Stromal cell of bone marrow (primary cell): ENCODE results near the gene TMEM150A.
"Not testable (repeated sequence)": the region's sequence is repeated elsewhere in the genome, so short reads cannot be mapped to it uniquely, and the experiment has no call there.

Experiments used
- DNase-seq: peaks from one replicate; pipeline ENCODE4 v3.0.0-alpha.2; 2012; ENCODE audit warnings: low read depth

Gene TMEM150A

DNA sequence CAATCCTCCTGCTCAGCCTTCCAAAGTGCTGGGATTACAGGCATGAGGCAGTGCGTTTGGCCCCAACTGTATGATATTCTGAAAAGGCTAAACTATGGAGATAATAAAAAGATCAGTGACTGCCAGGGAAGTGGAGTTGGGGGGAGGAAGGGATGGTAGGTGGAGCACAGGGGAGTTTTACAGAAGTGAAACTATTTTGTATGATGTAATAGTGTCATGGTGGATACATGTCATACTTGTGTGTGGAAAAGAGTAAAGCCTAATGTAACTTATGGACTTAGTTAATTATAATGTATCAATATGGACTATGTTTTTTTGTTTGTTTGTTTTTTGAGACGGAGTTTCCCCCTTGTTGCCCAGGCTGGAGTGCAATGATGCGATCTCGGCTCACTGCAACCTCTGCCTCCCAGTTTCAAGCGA, 38.3 kb downstream of the TMEM150A start:
- DNase-seq = no peak

DNA sequence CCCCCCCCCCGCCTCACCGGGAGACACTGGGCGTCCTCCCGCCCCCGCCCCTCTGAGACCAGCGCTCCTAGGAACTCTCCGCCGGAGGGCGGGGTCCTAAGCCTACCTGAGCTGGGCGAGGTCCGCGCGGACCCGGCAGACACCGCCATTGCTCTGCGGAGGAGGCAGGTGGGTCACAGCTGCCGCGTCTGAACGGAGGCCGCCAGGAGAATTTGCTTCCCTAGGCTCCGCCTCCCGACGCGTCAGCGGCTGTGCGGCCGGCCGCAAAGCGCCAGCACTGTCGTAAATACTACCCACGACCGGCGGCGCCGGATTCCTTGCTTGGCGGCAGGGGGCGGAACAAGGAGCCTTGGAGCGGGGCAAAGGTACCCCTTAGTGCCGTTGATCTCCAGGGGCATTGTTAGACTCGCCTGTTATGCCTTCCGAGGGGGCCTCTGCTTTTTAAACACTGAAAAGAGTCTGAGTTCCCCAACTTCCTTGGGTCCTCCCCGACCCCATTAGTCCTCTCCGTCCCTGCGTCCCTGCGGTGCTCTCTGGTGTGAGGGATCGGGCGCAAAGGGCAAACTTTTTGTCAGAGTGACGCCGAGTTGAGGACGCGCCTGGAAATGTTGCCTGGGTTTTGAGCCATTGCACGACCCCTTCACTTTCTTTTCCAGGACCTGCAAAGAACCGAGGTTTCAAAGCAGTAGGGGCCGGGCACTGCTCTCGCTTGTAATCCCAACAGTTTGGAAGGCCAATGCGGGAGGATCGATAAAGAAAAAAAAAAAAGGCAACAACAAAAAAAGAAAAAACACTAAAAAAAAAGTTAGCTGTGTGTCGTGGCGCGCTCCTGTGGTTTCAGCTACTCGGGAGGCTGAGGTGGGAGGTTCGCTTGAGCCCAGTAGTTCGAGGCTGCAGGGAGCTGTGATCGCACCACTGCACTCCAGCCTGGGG, 41.0 kb downstream of the TMEM150A start, which contains the start of gene GGCX:
Gene GGCX, minus strand, starts transcription at position 214 of the 933 bp plus-strand sequence. Its CDS starts 65 bp downstream, at position 149.
- DNase-seq = peak; percentile 88

DNA sequence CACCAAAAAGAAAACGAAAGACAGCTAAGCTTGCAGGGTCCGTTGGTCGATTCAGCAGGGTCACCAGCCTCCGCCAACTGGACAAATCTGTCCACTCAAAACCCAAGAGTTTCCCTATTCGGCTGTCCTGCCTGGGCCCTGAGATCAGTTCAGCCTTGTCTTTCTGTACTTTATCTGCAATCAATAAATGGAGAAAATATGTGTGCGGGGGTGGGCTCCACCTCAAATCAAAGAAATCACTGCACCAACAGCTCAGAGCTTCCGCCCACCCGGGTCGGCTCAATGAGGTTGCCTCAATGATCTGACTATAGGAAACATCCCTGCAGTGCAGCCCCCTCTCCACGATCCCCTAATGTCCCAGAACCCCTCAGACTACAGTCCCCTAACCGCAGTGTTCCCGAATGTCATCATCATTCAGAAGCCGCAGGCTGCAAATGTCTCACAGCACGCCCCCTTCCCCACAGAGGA, 41.7 kb downstream of the TMEM150A start:
- no peak for DNase-seq

DNA sequence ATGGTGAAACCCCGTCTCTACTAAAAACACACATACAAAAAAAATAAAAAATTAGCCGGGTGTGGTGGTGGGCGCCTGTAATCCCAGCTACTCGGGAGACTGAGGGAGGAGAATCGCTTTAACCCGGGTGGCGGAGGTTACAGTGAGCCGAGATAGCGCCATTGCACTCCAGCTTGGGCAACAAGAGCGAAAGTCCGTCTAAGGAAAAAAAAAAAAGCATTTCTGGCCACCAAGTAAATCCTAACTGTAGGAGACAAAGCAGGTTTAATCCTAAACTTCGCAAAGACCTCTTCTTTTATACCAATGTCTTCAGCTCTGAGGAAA, 42.1 kb downstream of the TMEM150A start:
- DNase-seq = not testable (repeated sequence)

DNA sequence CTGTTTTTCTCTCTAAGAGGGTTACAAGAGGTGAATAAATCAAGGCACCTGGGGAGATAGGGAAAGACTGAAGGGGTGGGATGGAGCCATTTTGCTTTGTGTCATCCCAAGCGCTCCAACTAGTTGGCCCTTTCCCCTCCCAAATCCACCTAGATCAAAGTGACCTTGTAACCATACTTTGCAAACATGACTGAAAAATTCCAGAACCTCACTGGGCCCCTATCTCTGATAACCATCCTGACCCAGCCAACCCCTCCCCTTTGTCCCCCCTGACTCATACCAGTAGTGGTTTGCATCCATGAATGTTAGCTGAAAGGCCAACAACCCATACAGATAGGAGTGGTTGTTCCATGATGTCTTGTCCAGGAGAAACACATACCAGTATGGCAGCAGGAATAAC, 44.3 kb downstream of the TMEM150A start:
- no peak for DNase-seq

DNA sequence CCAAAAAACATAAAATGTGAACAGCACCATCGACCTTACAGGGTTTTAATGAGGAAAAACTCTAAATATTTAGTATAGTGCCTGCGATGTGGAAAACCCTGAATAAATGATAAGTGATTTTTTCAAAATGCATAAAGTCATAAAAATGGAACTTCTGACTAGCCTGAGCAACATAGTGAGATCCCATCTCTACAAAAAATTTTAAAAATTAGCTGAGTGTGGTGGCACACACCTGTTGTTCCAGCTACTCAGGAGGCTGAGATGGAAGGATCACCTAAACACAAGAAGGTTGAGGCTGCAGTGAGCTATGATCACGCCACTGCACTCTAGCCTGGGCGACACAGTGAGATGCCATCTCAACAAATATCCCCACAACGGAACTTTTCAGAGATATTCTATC, 45.4 kb downstream of the TMEM150A start:
- DNase-seq = no peak

DNA sequence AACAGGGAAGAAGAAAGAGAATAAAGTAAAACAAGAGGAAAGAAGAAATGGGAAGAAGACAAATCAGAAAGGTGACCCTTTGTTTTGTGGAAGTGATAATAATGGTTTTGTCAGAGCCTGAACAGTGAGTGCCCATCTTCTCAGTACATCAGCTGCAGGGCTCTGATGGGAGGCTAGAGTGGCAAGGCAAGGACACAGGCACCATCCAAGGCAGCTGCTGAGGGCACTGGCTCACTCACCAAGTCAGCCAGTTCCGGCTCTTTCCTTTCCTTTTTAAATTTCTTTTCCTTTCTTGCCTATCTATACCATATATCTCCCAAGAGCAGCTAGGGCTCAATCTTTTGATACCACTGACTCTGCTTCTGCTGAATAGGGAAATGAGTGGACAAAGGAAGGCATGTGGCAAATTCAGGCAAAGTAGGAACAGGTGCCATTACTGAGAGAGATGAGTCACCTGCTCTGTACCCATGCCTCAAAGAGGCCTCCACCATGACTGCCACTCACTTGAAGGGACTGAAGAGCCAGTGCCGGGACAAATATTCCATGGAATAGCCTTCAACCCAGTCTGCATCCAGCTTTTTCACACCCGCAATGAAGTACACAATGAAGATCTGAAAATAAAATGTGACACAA, 47.4 kb downstream of the TMEM150A start:
- DNase-seq = no peak

DNA sequence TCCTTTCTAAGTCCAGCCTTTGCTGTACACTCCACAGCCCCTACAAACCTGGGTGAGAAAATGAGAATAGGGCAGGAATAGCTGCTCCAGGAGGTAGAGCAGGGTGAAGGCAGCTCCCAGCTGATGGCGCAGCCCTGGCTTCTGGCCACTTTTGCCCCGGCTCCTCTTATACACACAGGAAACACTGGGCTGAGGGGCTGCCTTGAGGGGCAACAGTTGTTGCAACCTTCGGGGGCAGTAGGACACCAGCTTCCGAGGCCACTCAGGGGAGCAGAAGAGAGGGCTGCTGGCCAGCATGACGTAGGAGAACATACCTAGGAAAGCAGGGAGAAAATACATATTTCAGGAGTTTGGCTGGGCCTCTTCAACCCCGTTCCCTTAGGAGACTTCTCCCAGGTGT, 49.3 kb downstream of the TMEM150A start:
- no peak for DNase-seq

DNA sequence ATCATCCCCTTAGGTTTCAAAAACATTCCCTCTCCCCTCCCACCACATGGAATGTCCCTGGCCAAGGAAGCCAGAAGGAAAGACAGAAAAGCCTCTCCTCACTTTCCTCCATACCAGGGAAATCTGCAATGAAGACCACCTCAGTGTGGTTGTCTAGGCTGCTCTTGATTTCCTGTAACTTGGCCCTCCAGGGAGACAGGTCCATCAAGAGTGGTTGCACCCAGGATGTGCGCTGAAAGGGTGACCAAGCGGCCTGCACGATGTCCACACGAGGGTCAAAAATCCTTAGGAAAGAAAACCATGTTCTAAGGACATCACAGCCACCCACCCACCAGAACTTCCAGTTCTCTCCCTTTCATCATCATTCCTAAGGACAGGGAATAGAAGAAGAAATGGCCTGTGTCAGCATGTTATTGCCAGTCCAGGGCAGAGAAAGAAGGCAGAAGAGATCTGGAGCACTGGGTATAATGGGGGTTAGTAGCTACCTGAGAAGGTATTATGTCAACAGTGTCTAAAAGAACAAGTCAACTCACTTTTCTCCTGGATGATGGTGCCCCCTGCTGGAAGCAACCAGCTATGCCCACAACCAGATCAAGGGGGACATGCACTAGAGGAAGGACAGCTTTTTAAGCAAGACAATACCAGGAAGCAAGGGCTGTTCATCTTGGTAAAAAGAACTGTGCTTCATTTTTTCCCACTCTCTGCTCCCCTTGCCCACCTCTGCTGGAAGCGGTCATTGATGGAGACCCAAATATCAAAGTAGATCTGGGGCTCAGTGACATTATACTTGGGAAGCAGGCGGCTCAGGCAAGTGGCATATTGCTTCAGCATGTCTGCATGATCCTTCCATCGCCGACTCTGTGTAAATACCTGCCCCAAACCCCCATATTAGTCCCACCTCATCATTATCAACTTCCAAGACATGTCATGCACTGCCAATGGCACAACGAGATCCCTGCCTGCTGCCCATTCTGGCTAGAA, 50.5 kb downstream of the TMEM150A start:
- peak; percentile 34 for DNase-seq

DNA sequence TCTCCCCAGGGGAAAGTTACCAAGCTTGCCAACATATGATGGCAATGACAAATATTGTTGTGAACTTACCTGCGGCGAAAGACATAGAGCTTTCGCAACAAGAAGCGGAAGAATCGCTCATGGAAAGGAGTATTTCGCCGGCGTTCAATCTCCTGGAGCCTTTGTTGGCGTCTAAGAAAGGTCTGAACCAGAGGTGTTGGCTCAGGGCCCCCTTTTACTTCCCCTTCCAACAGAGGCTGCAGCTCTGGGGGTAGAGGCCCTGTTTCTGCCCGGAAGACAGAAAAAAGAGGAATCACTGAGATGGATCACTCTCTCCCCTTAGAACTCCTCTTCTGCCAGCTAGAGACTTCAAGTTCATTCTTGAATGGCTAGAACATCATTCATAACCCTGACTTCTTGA, 52.0 kb downstream of the TMEM150A start:
- DNase-seq = no peak

DNA sequence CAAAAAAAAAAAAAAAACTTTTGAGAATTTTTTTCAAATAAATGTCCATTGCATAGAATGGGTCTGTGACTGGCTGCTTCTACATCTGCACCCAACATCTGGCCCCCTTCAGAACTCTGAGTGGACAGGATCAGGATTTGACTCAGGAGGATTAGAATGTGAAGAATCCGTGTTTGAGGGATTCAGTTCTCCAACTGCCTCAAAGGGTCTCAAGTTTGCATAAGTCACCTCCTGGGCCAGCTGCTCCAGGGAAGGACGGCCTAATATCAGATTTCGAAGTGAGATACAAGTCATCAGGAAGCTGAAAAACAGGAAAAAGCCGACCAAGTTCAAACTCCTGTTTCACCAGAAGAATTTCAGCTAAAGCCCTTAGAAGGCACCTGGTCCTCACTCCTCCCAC, 52.7 kb downstream of the TMEM150A start:
- DNase-seq = peak; percentile 42

DNA sequence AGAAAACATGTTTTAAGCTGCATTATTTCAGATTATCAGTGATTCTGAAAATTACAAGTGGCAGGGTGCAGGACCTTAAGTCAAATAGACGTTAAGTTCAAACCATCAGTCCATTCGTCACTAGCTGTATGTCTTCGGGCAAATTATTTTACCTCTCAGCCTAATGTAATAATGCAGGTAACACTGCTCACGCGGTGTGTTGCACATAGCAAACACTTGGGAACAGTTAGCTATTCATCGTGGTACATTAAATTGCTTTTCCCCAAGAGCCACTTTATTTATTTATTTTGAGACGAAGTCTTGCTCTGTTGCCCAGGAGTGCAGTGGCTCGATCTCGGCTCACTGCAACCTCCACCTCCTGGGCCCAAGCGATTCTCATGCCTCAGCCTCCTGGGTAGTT, 53.4 kb downstream of the TMEM150A start:
- DNase-seq = no peak

DNA sequence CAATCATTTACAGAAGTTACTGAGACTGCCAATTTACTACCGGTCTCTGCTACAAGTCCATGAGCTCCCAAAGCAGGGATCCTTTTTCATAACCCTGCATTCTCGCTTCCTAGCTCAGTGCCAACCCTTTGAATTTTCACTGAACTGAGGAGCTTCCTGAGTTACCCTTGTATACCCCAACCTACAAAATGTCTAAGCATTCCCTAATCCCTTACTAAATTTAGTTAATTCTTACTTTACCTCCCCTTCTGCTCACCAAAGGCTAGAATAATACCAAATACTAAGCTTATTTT, 53.9 kb downstream of the TMEM150A start:
- no peak for DNase-seq
